Measurements from ENCODE around the gene NUMB.
"Not testable (repeated sequence)": the region's sequence is repeated elsewhere in the genome, so short reads cannot be mapped to it uniquely, and the experiment has no call there.

NUMB gene

GRCh38 chr14:73339846-73340595 lies 118.3 kb downstream of the NUMB start:
- no peaks in the 10 kb centered on the region for H3K9me3 ChIP-seq (ENCODE audit: low read length)
- no peak overlapping the region for H3K27ac ChIP-seq (ENCODE audit: low read depth, low read length)
- no peaks in the 10 kb centered on the region for H3K27me3 ChIP-seq (ENCODE audit: control insufficient read depth in 1 of 2, insufficient read depth in 2 of 2, low read length in 2 of 2)
- H3K36me3 ChIP-seq (ENCODE audit: insufficient read depth, low read length): no peaks in the 10 kb centered on the region
- no peak overlapping the region for H3K4me3 ChIP-seq (ENCODE audit: low read depth in 1 of 2, low read length in 2 of 2)
- H3K9ac ChIP-seq (ENCODE audit: low read length): no peak overlapping the region
- H3K4me1 ChIP-seq (ENCODE audit: insufficient read depth, low read length): peaks cover 5% of the 10 kb centered on the region

GRCh38 chr14:73339206-73339605 lies 119.1 kb downstream of the NUMB start:
- Histone ChIP-seq H3K9ac (ENCODE audit: low read length) (no peak overlapping the region), H3K4me3 (ENCODE audit: low read depth in 1 of 2, low read length in 2 of 2) (no peak overlapping the region)

GRCh38 chr14:73338551-73338950 lies 119.8 kb downstream of the NUMB start:
- H3K4me3 ChIP-seq (ENCODE audit: low read depth in 1 of 2, low read length in 2 of 2): no peak overlapping the region
- no peaks in the 10 kb centered on the region for H3K27me3 ChIP-seq (ENCODE audit: control insufficient read depth in 1 of 2, insufficient read depth in 2 of 2, low read length in 2 of 2)
- no peak overlapping the region for H3K9ac ChIP-seq (ENCODE audit: low read length)
- H3K4me1 ChIP-seq (ENCODE audit: insufficient read depth, low read length): peaks cover 5% of the 10 kb centered on the region
- H3K9me3 ChIP-seq (ENCODE audit: low read length): no peaks in the 10 kb centered on the region
- no peaks in the 10 kb centered on the region for H3K36me3 ChIP-seq (ENCODE audit: insufficient read depth, low read length)
- no peak overlapping the region for H3K27ac ChIP-seq (ENCODE audit: low read depth, low read length)

More at GRCh38 chr14:73339206-73339605, 119.1 kb downstream of the NUMB start:
- Histone ChIP-seq H3K36me3 (ENCODE audit: insufficient read depth, low read length) (no peaks in the 10 kb centered on the region), H3K4me1 (ENCODE audit: insufficient read depth, low read length) (peaks cover 5% of the 10 kb centered on the region), H3K27ac (ENCODE audit: low read depth, low read length) (no peak overlapping the region), H3K27me3 (ENCODE audit: control insufficient read depth in 1 of 2, insufficient read depth in 2 of 2, low read length in 2 of 2) (no peaks in the 10 kb centered on the region), H3K9me3 (ENCODE audit: low read length) (no peaks in the 10 kb centered on the region)

GRCh38 chr14:73333031-73333430 lies 125.3 kb downstream of the NUMB start:
- no peaks in the 10 kb centered on the region for H3K9me3 ChIP-seq (ENCODE audit: low read length)
- no peaks in the 10 kb centered on the region for H3K36me3 ChIP-seq (ENCODE audit: insufficient read depth, low read length)
- no peak overlapping the region for H3K9ac ChIP-seq (ENCODE audit: low read length)
- no peak overlapping the region for H3K27ac ChIP-seq (ENCODE audit: low read depth, low read length)
- no peaks in the 10 kb centered on the region for H3K27me3 ChIP-seq (ENCODE audit: control insufficient read depth in 1 of 2, insufficient read depth in 2 of 2, low read length in 2 of 2)
- no peak overlapping the region for H3K4me3 ChIP-seq (ENCODE audit: low read depth in 1 of 2, low read length in 2 of 2)
- no peaks in the 10 kb centered on the region for H3K4me1 ChIP-seq (ENCODE audit: insufficient read depth, low read length)

- H3K4me3 ChIP-seq (ENCODE audit: low read depth in 1 of 2, low read length in 2 of 2): no peak overlapping the region
- H3K27me3 ChIP-seq (ENCODE audit: control insufficient read depth in 1 of 2, insufficient read depth in 2 of 2, low read length in 2 of 2): no peaks in the 10 kb centered on the region
- H3K4me1 ChIP-seq (ENCODE audit: insufficient read depth, low read length): no peaks in the 10 kb centered on the region
- H3K9me3 ChIP-seq (ENCODE audit: low read length): no peaks in the 10 kb centered on the region
- no peak overlapping the region for H3K27ac ChIP-seq (ENCODE audit: low read depth, low read length)
- H3K9ac ChIP-seq (ENCODE audit: low read length): no peak overlapping the region
- H3K36me3 ChIP-seq (ENCODE audit: insufficient read depth, low read length): peaks cover 5% of the 10 kb centered on the region
Measured at GRCh38 chr14:73325630-73326299, 132.6 kb downstream of the NUMB start.

- Histone ChIP-seq H3K36me3 (ENCODE audit: insufficient read depth, low read length) (peaks cover 5% of the 10 kb centered on the region), H3K27me3 (ENCODE audit: control insufficient read depth in 1 of 2, insufficient read depth in 2 of 2, low read length in 2 of 2) (no peaks in the 10 kb centered on the region), H3K4me3 (ENCODE audit: low read depth in 1 of 2, low read length in 2 of 2) (no peak overlapping the region), H3K27ac (ENCODE audit: low read depth, low read length) (no peak overlapping the region), H3K9me3 (ENCODE audit: low read length) (no peaks in the 10 kb centered on the region), H3K4me1 (ENCODE audit: insufficient read depth, low read length) (no peaks in the 10 kb centered on the region), H3K9ac (ENCODE audit: low read length) (no peak overlapping the region)
Measured at GRCh38 chr14:73325063-73325462, 133.3 kb downstream of the NUMB start.

- Histone ChIP-seq H3K36me3 (ENCODE audit: insufficient read depth, low read length) (peaks cover 5% of the 10 kb centered on the region), H3K4me3 (ENCODE audit: low read depth in 1 of 2, low read length in 2 of 2) (no peak overlapping the region), H3K9ac (ENCODE audit: low read length) (no peak overlapping the region), H3K9me3 (ENCODE audit: low read length) (no peaks in the 10 kb centered on the region), H3K27me3 (ENCODE audit: control insufficient read depth in 1 of 2, insufficient read depth in 2 of 2, low read length in 2 of 2) (no peaks in the 10 kb centered on the region), H3K4me1 (ENCODE audit: insufficient read depth, low read length) (no peaks in the 10 kb centered on the region), H3K27ac (ENCODE audit: low read depth, low read length) (no peak overlapping the region)
Measured at GRCh38 chr14:73324533-73324932, 133.8 kb downstream of the NUMB start.

GRCh38 chr14:73323896-73324399 lies 134.4 kb downstream of the NUMB start:
- Histone ChIP-seq H3K27ac (ENCODE audit: low read depth, low read length) (no peak overlapping the region), H3K9ac (ENCODE audit: low read length) (no peak overlapping the region), H3K27me3 (ENCODE audit: control insufficient read depth in 1 of 2, insufficient read depth in 2 of 2, low read length in 2 of 2) (no peaks in the 10 kb centered on the region), H3K9me3 (ENCODE audit: low read length) (no peaks in the 10 kb centered on the region), H3K4me3 (ENCODE audit: low read depth in 1 of 2, low read length in 2 of 2) (no peak overlapping the region), H3K4me1 (ENCODE audit: insufficient read depth, low read length) (no peaks in the 10 kb centered on the region), H3K36me3 (ENCODE audit: insufficient read depth, low read length) (peaks cover 5% of the 10 kb centered on the region)

- no peaks in the 10 kb centered on the region for H3K27me3 ChIP-seq (ENCODE audit: control insufficient read depth in 1 of 2, insufficient read depth in 2 of 2, low read length in 2 of 2)
- H3K9ac ChIP-seq (ENCODE audit: low read length): no peak overlapping the region
- H3K4me3 ChIP-seq (ENCODE audit: low read depth in 1 of 2, low read length in 2 of 2): no peak overlapping the region
- H3K27ac ChIP-seq (ENCODE audit: low read depth, low read length): no peak overlapping the region
- H3K36me3 ChIP-seq (ENCODE audit: insufficient read depth, low read length): no peaks in the 10 kb centered on the region
- no peaks in the 10 kb centered on the region for H3K9me3 ChIP-seq (ENCODE audit: low read length)
- H3K4me1 ChIP-seq (ENCODE audit: insufficient read depth, low read length): no peaks in the 10 kb centered on the region
Measured at GRCh38 chr14:73313151-73313550, 145.2 kb downstream of the NUMB start.

GRCh38 chr14:73312687-73313086 lies 145.7 kb downstream of the NUMB start:
- Histone ChIP-seq H3K36me3 (ENCODE audit: insufficient read depth, low read length) (no peaks in the 10 kb centered on the region), H3K4me3 (ENCODE audit: low read depth in 1 of 2, low read length in 2 of 2) (no peak overlapping the region), H3K9ac (ENCODE audit: low read length) (no peak overlapping the region), H3K27ac (ENCODE audit: low read depth, low read length) (no peak overlapping the region), H3K9me3 (ENCODE audit: low read length) (no peaks in the 10 kb centered on the region), H3K4me1 (ENCODE audit: insufficient read depth, low read length) (no peaks in the 10 kb centered on the region), H3K27me3 (ENCODE audit: control insufficient read depth in 1 of 2, insufficient read depth in 2 of 2, low read length in 2 of 2) (no peaks in the 10 kb centered on the region)

- H3K4me3 ChIP-seq (ENCODE audit: low read depth in 1 of 2, low read length in 2 of 2): no peak overlapping the region
Measured at GRCh38 chr14:73311708-73312030, 146.7 kb downstream of the NUMB start.

GRCh38 chr14:73309207-73309606 lies 149.1 kb downstream of the NUMB start:
- not testable (repeated sequence) for H3K27me3 ChIP-seq (ENCODE audit: control insufficient read depth in 1 of 2, insufficient read depth in 2 of 2, low read length in 2 of 2); H3K4me1 ChIP-seq (ENCODE audit: insufficient read depth, low read length); H3K36me3 ChIP-seq (ENCODE audit: insufficient read depth, low read length); H3K4me3 ChIP-seq (ENCODE audit: low read depth in 1 of 2, low read length in 2 of 2); H3K27ac ChIP-seq (ENCODE audit: low read depth, low read length); H3K9me3 ChIP-seq (ENCODE audit: low read length); H3K9ac ChIP-seq (ENCODE audit: low read length)

More at GRCh38 chr14:73311708-73312030, 146.7 kb downstream of the NUMB start:
- no peak overlapping the region for H3K27ac ChIP-seq (ENCODE audit: low read depth, low read length)
- H3K4me1 ChIP-seq (ENCODE audit: insufficient read depth, low read length): no peaks in the 10 kb centered on the region
- H3K9me3 ChIP-seq (ENCODE audit: low read length): no peaks in the 10 kb centered on the region
- no peaks in the 10 kb centered on the region for H3K36me3 ChIP-seq (ENCODE audit: insufficient read depth, low read length)
- no peak overlapping the region for H3K9ac ChIP-seq (ENCODE audit: low read length)
- H3K27me3 ChIP-seq (ENCODE audit: control insufficient read depth in 1 of 2, insufficient read depth in 2 of 2, low read length in 2 of 2): no peaks in the 10 kb centered on the region
